ENCODE measurements around the gene CSNK1G3.

DNA sequence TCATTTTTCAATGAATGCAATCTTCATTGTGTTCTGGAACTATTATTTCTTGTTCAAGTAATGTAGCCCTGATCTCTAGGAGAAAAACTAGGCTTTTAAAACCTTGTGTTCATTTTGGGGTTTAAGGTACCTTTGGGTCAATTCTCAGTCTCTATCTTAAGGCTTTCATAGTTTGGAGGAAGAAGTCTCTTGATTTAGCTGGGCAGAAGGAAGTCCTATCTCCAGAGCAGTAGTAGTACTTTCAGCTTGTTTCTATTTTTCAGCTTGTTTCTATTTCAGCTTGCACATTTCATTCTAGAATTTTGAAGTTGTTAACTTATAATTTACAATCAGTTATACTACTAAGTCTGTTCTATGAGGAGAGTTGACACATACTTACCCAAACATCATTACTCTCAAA, 15.2 kb downstream of the CSNK1G3 start:
- TF ChIP-seq, protein P1, sequence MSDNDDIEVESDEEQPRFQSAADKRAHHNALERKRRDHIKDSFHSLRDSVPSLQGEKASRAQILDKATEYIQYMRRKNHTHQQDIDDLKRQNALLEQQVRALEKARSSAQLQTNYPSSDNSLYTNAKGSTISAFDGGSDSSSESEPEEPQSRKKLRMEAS (IDR thresholded peaks at IDR 0.05) = no peak
- TF ChIP-seq SMC3 (IDR thresholded peaks at IDR 0.05) = no peak
- no peak for TF ChIP-seq POLR2A (IDR thresholded peaks at IDR 0.05; ENCODE audit: low read length)
- TF ChIP-seq, protein P2, sequence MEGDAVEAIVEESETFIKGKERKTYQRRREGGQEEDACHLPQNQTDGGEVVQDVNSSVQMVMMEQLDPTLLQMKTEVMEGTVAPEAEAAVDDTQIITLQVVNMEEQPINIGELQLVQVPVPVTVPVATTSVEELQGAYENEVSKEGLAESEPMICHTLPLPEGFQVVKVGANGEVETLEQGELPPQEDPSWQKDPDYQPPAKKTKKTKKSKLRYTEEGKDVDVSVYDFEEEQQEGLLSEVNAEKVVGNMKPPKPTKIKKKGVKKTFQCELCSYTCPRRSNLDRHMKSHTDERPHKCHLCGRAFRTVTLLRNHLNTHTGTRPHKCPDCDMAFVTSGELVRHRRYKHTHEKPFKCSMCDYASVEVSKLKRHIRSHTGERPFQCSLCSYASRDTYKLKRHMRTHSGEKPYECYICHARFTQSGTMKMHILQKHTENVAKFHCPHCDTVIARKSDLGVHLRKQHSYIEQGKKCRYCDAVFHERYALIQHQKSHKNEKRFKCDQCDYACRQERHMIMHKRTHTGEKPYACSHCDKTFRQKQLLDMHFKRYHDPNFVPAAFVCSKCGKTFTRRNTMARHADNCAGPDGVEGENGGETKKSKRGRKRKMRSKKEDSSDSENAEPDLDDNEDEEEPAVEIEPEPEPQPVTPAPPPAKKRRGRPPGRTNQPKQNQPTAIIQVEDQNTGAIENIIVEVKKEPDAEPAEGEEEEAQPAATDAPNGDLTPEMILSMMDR (IDR thresholded peaks at IDR 0.05) = no peak
- TF ChIP-seq JUNB (IDR thresholded peaks at IDR 0.05) = no peak
- TF ChIP-seq, protein P3, sequence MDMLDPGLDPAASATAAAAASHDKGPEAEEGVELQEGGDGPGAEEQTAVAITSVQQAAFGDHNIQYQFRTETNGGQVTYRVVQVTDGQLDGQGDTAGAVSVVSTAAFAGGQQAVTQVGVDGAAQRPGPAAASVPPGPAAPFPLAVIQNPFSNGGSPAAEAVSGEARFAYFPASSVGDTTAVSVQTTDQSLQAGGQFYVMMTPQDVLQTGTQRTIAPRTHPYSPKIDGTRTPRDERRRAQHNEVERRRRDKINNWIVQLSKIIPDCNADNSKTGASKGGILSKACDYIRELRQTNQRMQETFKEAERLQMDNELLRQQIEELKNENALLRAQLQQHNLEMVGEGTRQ (IDR thresholded peaks at IDR 0.05) = no peak
- no peak for TF ChIP-seq RCOR1 (IDR thresholded peaks at IDR 0.05; ENCODE audit: low read depth, low read length)

All from A549 (cell line).